Iris pigment epithelial cell (primary cell): ENCODE measurements around the gene AK6.

Source experiments
- DNase-seq: peaks from one replicate; pipeline ENCODE4 v3.0.0-alpha.2; 2011; ENCODE audit warnings: low read depth

The AK6 gene

DNA sequence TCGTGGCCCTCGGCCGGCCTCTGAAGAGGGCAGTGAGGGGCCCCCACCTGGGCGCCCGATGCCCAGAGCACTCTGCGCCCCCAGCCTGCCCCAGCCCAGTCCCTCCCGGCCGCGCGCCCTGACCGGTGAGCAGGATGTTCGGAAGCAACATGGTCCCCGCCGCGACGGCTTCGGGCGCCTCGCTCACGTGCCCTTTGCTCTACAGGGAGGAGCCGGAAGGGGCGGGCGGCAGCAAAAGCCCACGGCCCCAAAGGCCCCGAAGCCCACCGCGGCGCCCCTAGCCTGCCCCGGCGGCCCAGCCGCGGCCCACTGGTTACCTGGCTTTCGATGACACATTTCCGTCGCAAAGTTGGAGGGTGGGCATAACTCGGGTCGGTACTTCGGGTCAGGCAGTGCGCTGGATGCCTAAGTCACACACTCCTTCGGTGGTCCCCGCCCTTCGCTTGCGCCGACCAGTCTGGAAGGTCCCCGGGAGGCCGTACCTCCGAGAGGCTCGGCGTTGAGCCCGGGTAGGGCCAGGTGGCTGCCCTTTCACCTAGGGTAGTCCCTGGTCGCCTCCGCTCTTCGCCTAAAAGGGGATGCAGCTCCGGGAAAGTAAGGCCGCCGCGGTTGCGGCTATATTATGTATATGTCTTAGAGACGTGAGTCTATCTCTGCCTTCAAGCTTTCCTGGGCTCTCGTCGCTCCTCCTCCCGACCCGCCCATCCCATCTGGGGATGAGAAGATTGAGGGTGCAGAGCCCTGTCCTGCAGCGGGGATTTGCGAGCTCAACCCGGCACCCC, at the start of gene AK6, which contains the start of the genes RAD17 and TAF9:
AK6 (minus strand) TSS at position 181 of the 782 bp plus-strand sequence; CDS start at position 151, 30 bp downstream.
RAD17 (plus strand) TSS at position 479 of the 782 bp plus-strand sequence. CDS start 2,391 bp downstream, outside the sequence.
TAF9 (minus strand) TSS at position 181 of the 782 bp plus-strand sequence. CDS start 3,783 bp downstream, outside the sequence.
- peak; percentile 92 for DNase-seq

DNA sequence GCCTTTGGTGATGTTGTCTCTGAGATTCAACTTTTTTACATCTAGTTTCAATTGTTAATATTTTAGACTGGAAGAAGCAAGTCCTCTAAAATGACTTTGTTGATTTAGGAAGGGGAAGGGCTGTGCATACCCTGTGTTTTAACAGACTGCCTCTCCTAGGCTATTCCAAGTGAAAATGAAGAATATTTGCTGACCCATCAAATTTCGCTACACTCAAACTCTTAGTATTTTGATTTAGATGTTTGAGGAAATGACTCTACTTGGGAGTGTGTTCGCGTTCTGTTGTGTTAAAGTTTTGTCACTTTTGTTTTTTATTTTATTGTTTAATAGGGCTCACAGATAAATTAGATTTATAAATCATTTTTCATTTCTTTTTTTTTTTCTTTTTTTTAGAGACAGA, 49.2 kb upstream of the AK6 start:
- no peak for DNase-seq

DNA sequence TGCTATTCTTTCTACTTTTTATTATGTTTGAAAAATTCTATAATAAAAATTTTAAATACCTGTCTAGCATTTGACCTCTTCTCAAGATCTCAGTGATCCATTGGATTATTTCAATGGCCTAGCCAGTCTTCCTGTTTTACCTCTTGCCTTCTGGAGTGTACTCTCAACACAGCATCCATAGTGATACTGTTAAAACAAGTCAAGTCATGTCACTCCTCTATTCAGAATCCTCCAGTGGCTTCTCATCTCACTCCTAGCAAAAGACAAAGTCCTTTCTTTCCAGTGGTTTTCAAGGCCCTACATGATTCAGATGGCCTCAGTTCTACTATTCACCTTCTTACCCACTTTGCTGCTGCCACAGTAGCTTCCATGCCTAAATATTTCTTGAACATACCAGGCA, 47.4 kb upstream of the AK6 start:
- no peak for DNase-seq

DNA sequence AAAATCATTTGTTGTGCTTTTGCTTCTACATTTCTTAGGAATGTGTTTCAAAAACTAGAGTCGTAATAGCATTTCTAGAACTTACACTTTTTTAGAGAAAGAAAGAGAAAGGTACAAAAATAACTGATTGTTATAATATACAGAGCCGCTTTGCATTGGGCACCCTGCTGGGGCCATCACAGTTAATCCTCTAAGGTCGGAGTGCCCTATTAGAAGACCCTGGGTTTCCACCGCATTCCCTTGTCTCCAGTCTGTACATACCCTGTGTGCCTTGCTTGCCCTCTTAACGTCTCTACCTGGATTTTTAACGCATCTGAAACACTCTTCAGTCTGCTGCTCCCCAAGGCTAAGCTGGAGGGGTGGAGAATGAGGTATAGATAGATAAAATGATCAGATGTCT, 46.9 kb upstream of the AK6 start:
- no peak for DNase-seq

GRCh38 chr5:69415584-69415958, 46.3 kb upstream of the AK6 start:
- DNase-seq, result no peak

DNA sequence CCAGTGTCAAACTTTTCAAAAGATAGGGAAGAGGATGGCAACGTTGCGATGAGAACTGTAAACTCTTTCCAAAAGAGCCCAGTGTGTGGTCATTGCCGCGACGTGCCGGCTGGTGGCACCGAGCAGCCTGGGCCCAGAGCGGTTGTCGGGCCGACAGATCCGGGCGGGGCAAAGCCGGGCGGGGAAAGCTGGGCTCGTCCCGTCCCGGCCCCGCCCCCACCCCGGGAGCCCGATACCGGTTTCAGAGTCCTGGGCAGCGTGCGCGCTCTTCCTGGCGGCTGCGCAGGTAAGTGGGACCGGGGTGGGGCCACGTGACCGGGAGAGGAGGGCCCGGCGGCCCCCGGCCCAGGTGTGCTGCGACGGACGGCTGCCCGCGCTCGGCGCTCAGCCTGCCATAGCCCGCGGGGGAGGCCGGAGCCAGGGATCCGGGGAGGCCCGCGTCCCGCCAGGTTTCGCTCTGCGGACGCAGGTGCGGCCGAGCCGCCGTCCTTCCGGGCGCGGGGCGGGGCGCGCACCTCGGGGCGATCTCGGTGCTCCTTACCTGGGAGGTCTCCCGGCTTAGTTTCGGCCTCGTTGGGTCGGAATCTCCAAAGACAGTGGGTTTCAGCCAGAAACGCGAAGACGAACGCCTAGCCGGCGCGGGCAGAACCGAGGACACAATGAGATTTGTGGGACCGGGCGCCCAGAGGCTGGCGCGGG, 45.7 kb upstream of the AK6 start, which contains the start of gene MARVELD2:
MARVELD2 (plus strand) TSS at position 232 of the 699 bp plus-strand sequence. CDS start 4,270 bp downstream, outside the sequence.
- DNase-seq, result peak; percentile 36

GRCh38 chr5:69404659-69405330, 35.5 kb upstream of the AK6 start:
- no peak for DNase-seq

GRCh38 chr5:69378376-69378775, 9.1 kb upstream of the AK6 start:
- DNase-seq, result no peak

GRCh38 chr5:69374911-69375446, 5.7 kb upstream of the AK6 start:
- no peak for DNase-seq

GRCh38 chr5:69372394-69372793, 3.1 kb upstream of the AK6 start:
- DNase-seq, result no peak

DNA sequence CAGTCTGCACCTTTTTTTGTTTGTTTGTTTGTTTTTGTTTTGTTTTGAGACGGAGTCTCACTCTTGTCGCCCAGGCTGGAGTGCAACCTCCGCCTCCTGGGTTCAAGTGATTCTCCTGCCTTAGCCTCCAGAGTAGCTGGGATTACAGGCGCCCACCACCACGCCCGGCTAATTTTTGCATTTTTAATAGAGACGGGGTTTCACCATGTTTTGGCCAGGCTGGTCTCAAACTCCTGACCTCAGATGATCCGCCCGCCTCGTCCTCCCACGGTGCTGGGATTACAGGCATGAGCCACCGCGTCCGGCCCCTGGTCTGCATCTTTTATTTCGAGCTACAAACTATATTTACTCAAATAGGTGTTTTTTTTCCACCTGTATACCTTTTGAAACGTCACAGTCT, 1.0 kb upstream of the AK6 start:
- DNase-seq, result peak; percentile 12

DNA sequence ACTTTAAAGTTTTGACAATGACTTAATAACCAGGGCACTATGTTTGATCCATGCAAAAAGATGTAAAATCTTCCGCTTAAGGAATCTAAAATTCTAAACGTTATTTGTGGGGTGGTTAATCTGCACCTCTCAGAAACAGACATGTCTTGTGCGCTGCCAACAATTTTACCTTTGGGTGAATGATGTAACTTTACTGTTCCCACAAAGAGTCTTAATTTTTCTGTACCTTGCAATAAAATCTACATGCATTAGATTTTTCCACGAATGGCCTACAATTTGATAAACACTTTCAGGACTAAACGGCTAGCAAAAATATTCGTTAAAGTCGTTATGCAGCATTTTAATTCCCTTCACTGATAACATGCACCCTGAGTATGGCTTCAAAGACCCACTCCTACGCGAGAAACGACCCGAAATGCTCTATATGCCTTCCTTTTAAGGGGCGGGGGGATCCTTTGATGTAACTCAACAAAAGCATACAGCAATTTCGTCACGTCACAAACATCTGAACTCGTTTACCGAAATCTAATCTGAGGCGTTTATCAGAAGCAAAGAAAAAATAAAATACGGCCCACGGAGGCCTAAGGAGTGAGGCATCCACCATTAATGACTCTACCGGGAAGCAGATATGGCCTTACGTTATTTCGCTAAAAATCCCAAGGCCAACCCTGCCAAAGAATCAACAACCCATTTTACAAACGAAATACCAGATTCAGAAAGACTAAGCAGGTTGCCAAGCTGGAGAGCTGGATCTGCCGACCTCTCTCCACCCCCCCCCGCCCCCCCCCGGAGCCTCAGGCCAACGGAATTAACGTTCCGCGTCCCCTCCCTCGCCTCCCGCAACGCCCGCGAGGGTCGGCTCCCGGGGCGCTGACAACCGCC, 621 bp downstream of the AK6 start:
- peak; percentile 47 for DNase-seq

DNA sequence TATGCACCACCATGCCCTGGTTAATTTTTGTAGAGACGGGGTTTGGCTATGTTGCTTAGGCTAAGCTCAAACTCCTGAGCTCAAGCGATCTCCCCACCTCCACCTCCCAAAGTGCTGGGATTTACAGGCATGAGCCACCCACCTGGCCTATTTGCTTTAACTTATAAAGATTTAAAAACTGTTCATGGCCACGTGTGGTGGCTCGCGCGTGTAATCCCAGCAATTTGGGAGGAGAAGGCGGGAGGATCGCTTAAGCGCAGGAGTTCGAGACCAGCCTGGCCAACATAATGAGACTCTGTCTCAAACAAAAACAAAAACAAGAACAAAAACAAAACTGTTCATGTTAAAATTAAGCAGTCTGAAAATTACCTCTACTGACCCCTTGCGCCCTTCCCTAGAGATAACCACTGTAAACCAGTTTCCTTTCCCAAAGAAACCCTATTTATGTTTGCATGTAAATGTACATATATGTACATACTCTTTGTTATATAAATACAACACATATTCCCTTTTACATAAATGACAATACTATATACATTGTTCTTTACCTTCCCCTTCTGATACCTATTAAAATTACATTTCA, 1.5 kb downstream of the AK6 start:
- no peak for DNase-seq

DNA sequence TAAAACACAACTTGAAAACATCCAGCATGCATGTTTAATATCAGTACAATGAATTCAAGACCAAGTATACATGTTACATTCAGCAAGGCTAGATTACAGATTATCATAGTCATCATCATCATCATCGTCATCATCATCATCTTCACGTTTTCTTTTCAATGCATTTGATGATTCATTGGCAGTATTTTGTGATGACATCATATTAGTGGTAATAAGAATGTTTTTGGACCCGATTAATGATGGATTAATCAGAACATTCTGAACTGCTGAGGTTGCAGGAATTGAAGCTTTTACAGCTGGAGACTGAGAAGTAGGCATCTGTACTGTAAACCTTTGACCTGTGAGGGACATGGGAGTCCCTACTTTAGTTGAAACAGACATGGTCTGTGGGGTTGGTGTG, 4.5 kb downstream of the AK6 start:
- DNase-seq, result no peak

GRCh38 chr5:69364414-69364813, 4.9 kb downstream of the AK6 start:
- DNase-seq, result peak; percentile 20

DNA sequence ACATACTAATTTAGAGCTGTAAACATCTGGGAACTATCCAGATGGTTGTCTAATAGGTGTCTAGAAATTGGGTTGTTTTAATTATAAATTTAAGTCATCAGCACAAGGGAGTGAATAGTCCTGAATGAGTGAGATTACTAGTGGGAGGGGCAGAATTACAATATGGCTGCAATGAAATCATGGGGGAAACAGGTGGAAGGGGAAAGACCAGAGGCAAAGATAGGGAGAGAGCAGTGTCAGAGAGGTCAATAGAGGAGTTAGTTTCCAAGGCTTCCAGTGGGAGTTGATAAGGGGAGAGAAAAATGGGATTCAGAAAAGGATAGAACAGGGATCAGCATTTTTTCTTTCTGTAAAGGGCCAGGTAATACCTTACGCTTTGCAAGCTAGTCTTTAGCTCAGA, 8.9 kb downstream of the AK6 start:
- DNase-seq, result no peak

DNA sequence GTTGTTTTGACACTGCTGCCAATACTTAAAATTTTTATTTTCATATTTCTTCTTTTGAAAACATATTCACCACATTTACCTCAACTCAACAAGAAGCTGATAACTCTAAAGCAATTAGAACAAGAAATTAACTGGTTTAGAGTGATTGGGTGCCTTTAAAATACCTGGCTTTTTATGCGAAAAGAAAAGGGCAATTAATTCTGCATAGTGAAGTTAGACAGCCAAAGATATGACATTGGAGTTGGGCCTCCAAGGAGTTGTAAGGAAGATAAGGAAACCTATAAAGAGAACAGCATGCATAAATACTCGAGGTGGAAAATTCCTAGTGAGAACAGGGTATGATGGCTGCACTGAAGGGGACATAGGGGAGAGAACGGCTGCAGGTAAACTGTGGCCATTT, 9.6 kb downstream of the AK6 start:
- DNase-seq, result no peak

GRCh38 chr5:69350664-69351063, 18.7 kb downstream of the AK6 start:
- DNase-seq, result no peak

DNA sequence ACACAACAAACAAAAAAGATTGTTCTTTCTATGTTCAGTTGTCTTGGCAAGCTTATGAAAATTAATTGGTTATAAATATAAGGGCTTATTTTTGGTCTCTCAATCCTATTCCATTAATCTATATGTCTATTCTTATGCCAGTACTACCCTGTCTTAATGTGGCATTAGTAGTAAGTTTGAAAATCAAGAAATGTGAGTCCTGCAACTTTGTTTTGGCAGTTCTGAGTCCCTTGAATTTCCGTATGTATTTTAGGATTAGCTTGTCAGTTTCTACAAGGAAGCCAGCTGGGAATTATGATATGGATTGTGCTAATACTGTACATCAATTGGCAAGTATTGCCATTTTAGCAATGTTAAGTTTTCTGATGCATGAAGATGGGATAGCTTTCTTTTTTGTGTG, 26.2 kb downstream of the AK6 start:
- no peak for DNase-seq

DNA sequence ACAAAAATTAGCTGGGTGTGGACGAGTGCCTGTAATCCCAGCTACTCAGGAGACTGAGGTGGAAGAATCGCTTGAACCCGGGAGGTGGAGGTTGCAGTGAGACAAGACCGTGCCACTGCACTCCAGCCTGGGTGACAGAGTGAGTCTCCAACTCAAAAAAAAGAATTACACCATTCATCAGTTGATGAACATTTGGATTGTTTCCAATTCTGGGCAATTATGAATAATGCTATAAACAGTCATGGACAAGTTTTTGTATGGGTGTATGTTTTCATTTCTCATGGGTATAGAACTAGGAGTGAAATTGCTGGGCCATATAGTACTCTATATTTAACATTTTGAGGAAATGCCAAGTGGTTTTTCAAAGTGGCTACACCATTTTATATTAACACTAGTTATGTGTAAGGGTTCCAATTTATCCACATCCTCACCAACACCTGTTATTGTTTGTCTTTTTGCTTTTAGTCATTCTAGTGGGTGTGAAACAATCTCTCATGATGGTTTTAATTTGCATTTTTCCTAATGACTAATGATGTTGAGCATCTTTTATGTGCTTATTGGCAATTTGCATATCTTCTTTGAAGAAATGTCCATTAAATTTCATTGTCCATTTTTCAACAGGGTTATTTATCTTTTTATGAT, 27.7 kb downstream of the AK6 start:
- no peak for DNase-seq
